KMS-11 (cell line): ENCODE data around the gene ABLIM1.

Experiments used
- H2AFZ ChIP-seq: fragments of 200-600 bp; sonication (generic); 2 replicates; pipeline ENCODE4 v1.6.1; 2016; ENCODE audit warnings: antibody characterized with exemption, mixed run types, low read depth
- H3K27ac ChIP-seq: fragments of 200-600 bp; sonication (generic); 2 replicates; pipeline ENCODE4 v1.6.1; 2016; ENCODE audit warnings: mild to moderate bottlenecking, mixed run types
- H3K27me3 ChIP-seq: fragments of 200-600 bp; sonication (generic); 2 replicates; pipeline ENCODE4 v1.6.1; 2017; ENCODE audit warnings: mild to moderate bottlenecking, low read depth, mixed run types, moderate library complexity; ENCODE audit not compliant: insufficient read depth
- H3K36me3 ChIP-seq: fragments of 200-600 bp; sonication (generic); 2 replicates; pipeline ENCODE4 v1.6.1; 2017; ENCODE audit warnings: mild to moderate bottlenecking, mixed run types; ENCODE audit not compliant: insufficient read depth
- H3K4me1 ChIP-seq: fragments of 200-600 bp; sonication (generic); 2 replicates; pipeline ENCODE4 v1.6.1; 2016; ENCODE audit warnings: mild to moderate bottlenecking, low read depth, mixed run types; ENCODE audit not compliant: poor library complexity, severe bottlenecking
- H3K4me2 ChIP-seq: fragments of 200-600 bp; sonication (generic); 2 replicates; pipeline ENCODE4 v1.7.0; 2016; ENCODE audit warnings: mild to moderate bottlenecking, mixed run types
- H3K4me3 ChIP-seq: fragments of 200-600 bp; sonication (generic); IDR thresholded peaks from 2 replicates; pipeline ENCODE4 v1.6.1; 2017; ENCODE audit warnings: low read depth, low read length, mixed read lengths; ENCODE audit not compliant: insufficient read depth
- H3K79me2 ChIP-seq: fragments of 200-600 bp; sonication (generic); 2 replicates; pipeline ENCODE4 v1.6.1; 2016; ENCODE audit warnings: low read depth, mixed run types; ENCODE audit not compliant: insufficient read depth
- H3K9ac ChIP-seq: fragments of 200-600 bp; sonication (generic); 2 replicates; pipeline ENCODE4 v1.6.1; 2016; ENCODE audit warnings: mild to moderate bottlenecking, mixed run types
- H4K20me1 ChIP-seq: fragments of 200-600 bp; sonication (generic); 2 replicates; pipeline ENCODE4 v1.6.1; 2016; ENCODE audit warnings: mild to moderate bottlenecking, mixed run types; ENCODE audit not compliant: insufficient read depth
- TF ChIP-seq, protein P1 (sequence below): fragments of 200-600 bp; sonication (generic); conservative IDR thresholded peaks from 2 replicates; pipeline ENCODE4 v1.6.1; 2017; ENCODE audit warnings: low read depth, mild to moderate bottlenecking, antibody characterized with exemption, low read length, moderate library complexity, mixed read lengths

The ABLIM1 gene

GRCh38 chr10:114526504-114527238 lies 131.4 kb downstream of the ABLIM1 start:
- no peaks in the 10 kb centered on the region for H3K36me3 ChIP-seq
- peaks cover 52% of the 10 kb centered on the region for H3K4me1 ChIP-seq
- H3K27ac ChIP-seq, result peak overlapping the region; percentile 85
- TF ChIP-seq, protein P1, sequence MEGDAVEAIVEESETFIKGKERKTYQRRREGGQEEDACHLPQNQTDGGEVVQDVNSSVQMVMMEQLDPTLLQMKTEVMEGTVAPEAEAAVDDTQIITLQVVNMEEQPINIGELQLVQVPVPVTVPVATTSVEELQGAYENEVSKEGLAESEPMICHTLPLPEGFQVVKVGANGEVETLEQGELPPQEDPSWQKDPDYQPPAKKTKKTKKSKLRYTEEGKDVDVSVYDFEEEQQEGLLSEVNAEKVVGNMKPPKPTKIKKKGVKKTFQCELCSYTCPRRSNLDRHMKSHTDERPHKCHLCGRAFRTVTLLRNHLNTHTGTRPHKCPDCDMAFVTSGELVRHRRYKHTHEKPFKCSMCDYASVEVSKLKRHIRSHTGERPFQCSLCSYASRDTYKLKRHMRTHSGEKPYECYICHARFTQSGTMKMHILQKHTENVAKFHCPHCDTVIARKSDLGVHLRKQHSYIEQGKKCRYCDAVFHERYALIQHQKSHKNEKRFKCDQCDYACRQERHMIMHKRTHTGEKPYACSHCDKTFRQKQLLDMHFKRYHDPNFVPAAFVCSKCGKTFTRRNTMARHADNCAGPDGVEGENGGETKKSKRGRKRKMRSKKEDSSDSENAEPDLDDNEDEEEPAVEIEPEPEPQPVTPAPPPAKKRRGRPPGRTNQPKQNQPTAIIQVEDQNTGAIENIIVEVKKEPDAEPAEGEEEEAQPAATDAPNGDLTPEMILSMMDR, result 0 out of 2 replicates have a peak, but pooled peaks have one; percentile 14
- H3K79me2 ChIP-seq, result peaks cover 40% of the 10 kb centered on the region
- peak overlapping the region; percentile 44 for H2AFZ ChIP-seq
- peak overlapping the region; percentile 65 for H3K9ac ChIP-seq
- no peaks in the 10 kb centered on the region for H4K20me1 ChIP-seq
- peak overlapping the region; percentile 87 for H3K4me2 ChIP-seq
- H3K27me3 ChIP-seq, result no peaks in the 10 kb centered on the region
- no peak overlapping the region for H3K4me3 ChIP-seq

GRCh38 chr10:114526126-114526503 lies 132.0 kb downstream of the ABLIM1 start:
- Histone ChIP-seq H3K27ac (peak overlapping the region; percentile 85), H3K36me3 (no peaks in the 10 kb centered on the region), H3K79me2 (peaks cover 42% of the 10 kb centered on the region), H2AFZ (peak overlapping the region; percentile 44; the same call in 1 of the 2 replicates), H3K4me2 (peak overlapping the region; percentile 87), H3K4me3 (no peak overlapping the region), H3K9ac (peak overlapping the region; percentile 65), H3K27me3 (no peaks in the 10 kb centered on the region), H3K4me1 (peaks cover 57% of the 10 kb centered on the region), H4K20me1 (no peaks in the 10 kb centered on the region)
- TF ChIP-seq, protein P1, result no peak

DNA sequence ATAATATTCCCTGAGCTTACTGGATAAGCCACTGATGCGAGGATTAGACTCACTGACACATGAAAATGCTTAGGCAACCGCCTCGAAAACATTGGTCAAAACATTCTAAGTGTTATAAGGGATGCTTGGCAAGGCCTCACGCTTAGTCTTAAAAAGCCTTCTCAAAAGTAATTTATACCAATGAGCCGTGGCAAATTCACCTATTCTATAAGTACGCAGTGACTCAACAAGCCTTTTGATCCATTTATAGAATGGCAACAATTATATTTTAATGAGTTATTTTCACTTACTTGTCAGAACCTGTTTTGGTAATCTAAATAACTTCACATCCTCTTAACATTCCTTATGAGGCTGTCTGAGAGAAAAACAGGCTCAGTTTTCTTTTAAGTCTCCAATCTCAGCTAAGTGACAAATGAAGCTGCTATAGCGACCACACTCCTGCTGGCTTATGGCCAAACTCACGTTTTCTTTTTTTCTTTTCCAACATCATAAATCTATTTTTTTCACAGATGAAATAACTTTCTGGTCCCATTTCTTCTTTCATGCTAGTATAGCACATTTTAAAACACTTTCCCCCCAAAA lies 132.6 kb downstream of the ABLIM1 start:
- Histone ChIP-seq H3K79me2 (peaks cover 42% of the 10 kb centered on the region), H2AFZ (0 out of 2 replicates have a peak overlapping the region, but pooled peaks have one; percentile 44), H3K4me1 (peaks cover 64% of the 10 kb centered on the region), H3K4me2 (peak overlapping the region; percentile 87), H3K36me3 (no peaks in the 10 kb centered on the region), H3K27ac (peak overlapping the region; percentile 85), H3K9ac (peak overlapping the region; percentile 65; the same call in 1 of the 2 replicates), H4K20me1 (no peaks in the 10 kb centered on the region), H3K27me3 (no peaks in the 10 kb centered on the region), H3K4me3 (no peak overlapping the region)
- TF ChIP-seq, protein P1, result no peak

DNA sequence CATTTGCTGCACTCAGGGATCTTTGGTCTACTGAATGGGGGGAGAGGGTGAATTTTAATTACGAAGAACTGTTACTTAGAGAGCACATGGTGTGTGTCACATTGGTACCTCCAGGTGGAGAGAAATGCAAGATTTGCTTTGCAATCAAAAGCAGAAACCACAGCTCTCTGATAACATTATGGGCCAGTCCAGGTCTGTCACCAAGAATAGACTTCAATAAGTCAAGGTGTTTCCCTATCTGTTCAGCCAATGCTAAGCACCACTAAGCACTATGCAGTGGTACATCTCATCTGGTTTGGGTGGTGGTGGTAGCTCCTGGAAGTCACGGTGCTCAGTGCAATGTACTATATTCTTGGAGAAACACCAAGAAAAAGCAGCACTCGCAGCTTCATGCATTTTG lies 134.2 kb downstream of the ABLIM1 start:
- TF ChIP-seq, protein P1, result no peak
- no peaks in the 10 kb centered on the region for H4K20me1 ChIP-seq
- peak overlapping the region; percentile 87 for H3K4me2 ChIP-seq
- H3K27ac ChIP-seq, result peak overlapping the region; percentile 62
- H3K4me1 ChIP-seq, result peaks cover 80% of the 10 kb centered on the region
- no peak overlapping the region for H2AFZ ChIP-seq
- H3K36me3 ChIP-seq, result no peaks in the 10 kb centered on the region
- no peaks in the 10 kb centered on the region for H3K27me3 ChIP-seq
- H3K79me2 ChIP-seq, result peaks cover 54% of the 10 kb centered on the region
- H3K4me3 ChIP-seq, result no peak overlapping the region
- no peak overlapping the region; the same call in 1 of the 2 replicates for H3K9ac ChIP-seq
